OCI-LY3 (cell line): ENCODE results near the gene SMIM38.

Experiments used
- CTCF ChIP-seq: fragments of 200-600, 300-600 bp; sonication (generic); IDR thresholded peaks from 2 replicates; pipeline ENCODE4 v1.5.1; 2014; ENCODE audit warnings: antibody characterized with exemption, low read length, low read depth
- EZH2phosphoT487 ChIP-seq: fragments of 200-600 bp; shearing (Covaris generic); IDR thresholded peaks from 2 replicates; pipeline ENCODE4 v1.6.1; 2018; ENCODE audit warnings: antibody characterized with exemption, mixed run types, low read depth

- no peak for TF ChIP-seq CTCF
- no peak for TF ChIP-seq EZH2phosphoT487
Measured at GRCh38 chr11:69127884-69128283, 27.9 kb upstream of the SMIM38 start.
